ENCODE measurements around the gene CSTA. TPM values are rescaled to one million over a fixed set of nuclear protein-coding genes. Genes with fewer than 3 reads are reported as not detected.

Gene CSTA
- total RNA-seq, 4 donors from 2014 or later, result 122 to 575 (median 256) TPM

GRCh38 chr3:122383771-122384697 is 59.0 kb downstream of the CSTA start, which contains the start of gene FAM162A:
FAM162A (plus strand) TSS chr3:122384182; CDS start chr3:122384266, 84 bp downstream.
- 1% methylated on average over 24 to 40 of the region's 52 CpGs for WGBS, 2 donors
- peak; percentile 91 to 98 for DNase-seq (ENCODE audit: low spot score in 2 of 2)
- H3K4me3 ChIP-seq (ENCODE audit: low read depth, poor library complexity, severe bottlenecking), result peak within 1 kb of the TSS; percentile 64
- intact Hi-C loops (cut with DNase I; ENCODE audit: low total_unique reads), result no loop called here
- no peak for TF ChIP-seq CTCF (IDR thresholded peaks at IDR 0.05)
- TF ChIP-seq POLR2A (IDR thresholded peaks at IDR 0.05), result peak in 1 of 2 donors; percentile 43

- WGBS, 2 donors, result 85 to 94% methylated on average over 3 of the region's 3 CpGs
- TF ChIP-seq CTCF (IDR thresholded peaks at IDR 0.05) (no peak), POLR2A (IDR thresholded peaks at IDR 0.05) (no peak)
- H3K4me3 ChIP-seq (ENCODE audit: low read depth, poor library complexity, severe bottlenecking), result no peak overlapping the region
- DNase-seq (ENCODE audit: low spot score in 2 of 2), result no peak
- intact Hi-C loops (cut with DNase I; ENCODE audit: low total_unique reads), result loop anchor here (5.0 kb wide), 1 partner anchor 80 kb away; no protein-coding TSS in a partner anchor
Measured at GRCh38 chr3:122387709-122388108, 62.7 kb downstream of the CSTA start.

- no peak overlapping the region for H3K4me3 ChIP-seq (ENCODE audit: low read depth, poor library complexity, severe bottlenecking)
- no peak for DNase-seq (ENCODE audit: low spot score in 2 of 2)
- intact Hi-C loops (cut with DNase I; ENCODE audit: low total_unique reads), result loop anchor here (5.0 kb wide), 1 partner anchor 82 kb away; no protein-coding TSS in a partner anchor
- TF ChIP-seq CTCF (IDR thresholded peaks at IDR 0.05) (no peak), POLR2A (IDR thresholded peaks at IDR 0.05) (no peak)
Measured at GRCh38 chr3:122389197-122389596, 64.1 kb downstream of the CSTA start.

- DNase-seq (ENCODE audit: low spot score in 2 of 2), result no peak
- no peak overlapping the region for H3K4me3 ChIP-seq (ENCODE audit: low read depth, poor library complexity, severe bottlenecking)
- no peak for TF ChIP-seq CTCF (IDR thresholded peaks at IDR 0.05)
- TF ChIP-seq POLR2A (IDR thresholded peaks at IDR 0.05), result no peak
- intact Hi-C loops (cut with DNase I; ENCODE audit: low total_unique reads), result loop anchor here (5.0 kb wide), 1 partner anchor 83 kb away; no protein-coding TSS in a partner anchor
- 85% methylated on average over 4 of the region's 4 CpGs for WGBS, 2 donors
Measured at GRCh38 chr3:122389892-122390291, 64.8 kb downstream of the CSTA start.

- TF ChIP-seq POLR2A (IDR thresholded peaks at IDR 0.05) (no peak), CTCF (IDR thresholded peaks at IDR 0.05) (no peak)
- no peak overlapping the region for H3K4me3 ChIP-seq (ENCODE audit: low read depth, poor library complexity, severe bottlenecking)
- DNase-seq (ENCODE audit: low spot score in 2 of 2), result no peak
- intact Hi-C loops (cut with DNase I; ENCODE audit: low total_unique reads), result no loop called here
- WGBS, 2 donors, result 53 to 75% methylated on average over 4 of the region's 4 CpGs
Measured at GRCh38 chr3:122390665-122391064, 65.6 kb downstream of the CSTA start.

Other genes starting within 250 kb of the CSTA start
- gene CASR, start 141.6 kb upstream of the CSTA start, total RNA-seq, result not detected
- 10 to 100 TPM in 2 of 4 donors, 1 to 10 TPM in 2; 6.1 to 19.3 (median 12.0) TPM for gene MIX23, start 58.0 kb downstream of the CSTA start, total RNA-seq
- 10 to 100 TPM; 34.2 to 85.7 (median 41.0) TPM for gene FAM162A, start 58.9 kb downstream of the CSTA start, total RNA-seq
- 1 to 10 TPM; 1.3 to 4.9 (median 2.8) TPM for gene WDR5B, start 90.8 kb downstream of the CSTA start, total RNA-seq
- gene KPNA1, start 189.7 kb downstream of the CSTA start, total RNA-seq, result 10 to 100 TPM; 21.4 to 41.3 (median 27.6) TPM
- 10 to 100 TPM in 1 of 4 donors, 1 to 10 TPM in 3; 4.9 to 10.1 (median 7.3) TPM for gene PARP9, start 239.1 kb downstream of the CSTA start, total RNA-seq
- gene DTX3L, start 239.1 kb downstream of the CSTA start, total RNA-seq, result 10 to 100 TPM in 1 of 4 donors, 1 to 10 TPM in 3; 7.8 to 14.2 (median 9.4) TPM